ENCODE measurements around the gene C10orf90.

The C10orf90 gene

DNA sequence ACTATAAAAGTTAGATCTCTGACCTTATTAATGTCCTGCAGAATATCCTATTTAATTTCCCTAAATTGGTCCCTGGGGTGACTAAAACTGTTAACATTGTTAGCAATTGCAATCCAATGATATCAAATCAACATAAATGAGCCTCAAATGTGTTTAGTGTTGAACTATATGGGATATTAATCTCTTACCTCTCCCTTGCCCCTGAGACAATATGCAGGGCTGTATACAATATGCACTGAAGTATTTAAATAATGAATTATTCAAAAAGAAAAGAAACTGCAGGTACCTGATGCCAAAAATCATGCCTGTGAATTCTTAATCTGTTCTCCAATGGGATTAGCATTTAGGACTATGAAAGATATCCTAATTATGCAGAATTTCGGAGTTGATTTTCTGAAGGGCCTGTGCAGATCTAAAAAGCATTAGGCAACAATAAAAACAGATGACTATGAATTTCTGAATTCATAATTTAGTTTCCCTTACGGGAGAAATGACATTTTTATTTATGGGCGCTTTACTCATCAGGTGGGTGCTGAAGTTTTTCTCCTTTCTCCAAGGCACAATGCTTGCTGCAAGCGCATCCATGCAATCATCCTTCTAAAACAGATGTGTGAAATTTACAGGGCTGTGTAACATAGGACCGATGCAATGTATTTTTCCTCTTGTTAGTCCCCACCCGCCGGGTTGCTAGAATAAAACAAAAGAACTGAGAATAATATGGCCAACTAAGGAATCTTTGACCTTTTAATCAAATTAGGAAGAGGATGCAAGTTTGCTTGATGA lies 5.4 kb upstream of the C10orf90 start:
- no peaks in the 10 kb centered on the region for H3K36me3 ChIP-seq (ENCODE audit: control insufficient read depth, low read length)
- no peaks in the 10 kb centered on the region for H3K27me3 ChIP-seq (ENCODE audit: control insufficient read depth, low read length)
- H3K4me3 ChIP-seq (ENCODE audit: low read length), result no peak overlapping the region
- no peaks in the 10 kb centered on the region for H3K9me2 ChIP-seq (replicated peaks; ENCODE audit: control insufficient read depth, low read length)
- no peak overlapping the region for H3K4me2 ChIP-seq (ENCODE audit: low read length)
- H3K4me1 ChIP-seq (ENCODE audit: control insufficient read depth, low read length), result no peaks in the 10 kb centered on the region
- peaks cover 6% of the 10 kb centered on the region; the same call in 1 of the 2 replicates for H3K9me3 ChIP-seq (ENCODE audit: control insufficient read depth, insufficient read depth, low read length)
- no peaks in the 10 kb centered on the region for H3F3A ChIP-seq (ENCODE audit: control insufficient read depth, insufficient read depth)
- H3K79me2 ChIP-seq (ENCODE audit: control insufficient read depth, low read length), result no peaks in the 10 kb centered on the region
- H4K20me1 ChIP-seq (ENCODE audit: control insufficient read depth, insufficient read depth, low read depth, low read length), result no peaks in the 10 kb centered on the region
- TF ChIP-seq, protein P1, sequence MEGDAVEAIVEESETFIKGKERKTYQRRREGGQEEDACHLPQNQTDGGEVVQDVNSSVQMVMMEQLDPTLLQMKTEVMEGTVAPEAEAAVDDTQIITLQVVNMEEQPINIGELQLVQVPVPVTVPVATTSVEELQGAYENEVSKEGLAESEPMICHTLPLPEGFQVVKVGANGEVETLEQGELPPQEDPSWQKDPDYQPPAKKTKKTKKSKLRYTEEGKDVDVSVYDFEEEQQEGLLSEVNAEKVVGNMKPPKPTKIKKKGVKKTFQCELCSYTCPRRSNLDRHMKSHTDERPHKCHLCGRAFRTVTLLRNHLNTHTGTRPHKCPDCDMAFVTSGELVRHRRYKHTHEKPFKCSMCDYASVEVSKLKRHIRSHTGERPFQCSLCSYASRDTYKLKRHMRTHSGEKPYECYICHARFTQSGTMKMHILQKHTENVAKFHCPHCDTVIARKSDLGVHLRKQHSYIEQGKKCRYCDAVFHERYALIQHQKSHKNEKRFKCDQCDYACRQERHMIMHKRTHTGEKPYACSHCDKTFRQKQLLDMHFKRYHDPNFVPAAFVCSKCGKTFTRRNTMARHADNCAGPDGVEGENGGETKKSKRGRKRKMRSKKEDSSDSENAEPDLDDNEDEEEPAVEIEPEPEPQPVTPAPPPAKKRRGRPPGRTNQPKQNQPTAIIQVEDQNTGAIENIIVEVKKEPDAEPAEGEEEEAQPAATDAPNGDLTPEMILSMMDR (IDR thresholded peaks at IDR 0.05; ENCODE audit: low read depth, low read length, poor library complexity, severe bottlenecking), result no peak
- no peak for TF ChIP-seq EZH2phosphoT487 (IDR thresholded peaks at IDR 0.05; ENCODE audit: borderline replicate concordance, low read length)
- H3K27ac ChIP-seq (ENCODE audit: low read depth, low read length), result no peak overlapping the region

- Histone ChIP-seq H3K79me2 (ENCODE audit: control insufficient read depth, low read length) (no peaks in the 10 kb centered on the region), H4K20me1 (ENCODE audit: control insufficient read depth, insufficient read depth, low read depth, low read length) (no peaks in the 10 kb centered on the region), H3K36me3 (ENCODE audit: control insufficient read depth, low read length) (no peaks in the 10 kb centered on the region), H3K4me2 (ENCODE audit: low read length) (no peak overlapping the region), H3K9me3 (ENCODE audit: control insufficient read depth, insufficient read depth, low read length) (peaks cover 6% of the 10 kb centered on the region; the same call in 1 of the 2 replicates), H3F3A (ENCODE audit: control insufficient read depth, insufficient read depth) (no peaks in the 10 kb centered on the region), H3K27ac (ENCODE audit: low read depth, low read length) (no peak overlapping the region), H3K4me3 (ENCODE audit: low read length) (no peak overlapping the region), H3K4me1 (ENCODE audit: control insufficient read depth, low read length) (no peaks in the 10 kb centered on the region), H3K9me2 (replicated peaks; ENCODE audit: control insufficient read depth, low read length) (no peaks in the 10 kb centered on the region), H3K27me3 (ENCODE audit: control insufficient read depth, low read length) (no peaks in the 10 kb centered on the region)
- TF ChIP-seq EZH2phosphoT487 (IDR thresholded peaks at IDR 0.05; ENCODE audit: borderline replicate concordance, low read length), result no peak
- TF ChIP-seq, protein P1 (IDR thresholded peaks at IDR 0.05; ENCODE audit: low read depth, low read length, poor library complexity, severe bottlenecking), result no peak
Observed at GRCh38 chr10:126674741-126675515, 4.4 kb upstream of the C10orf90 start.

- no peaks in the 10 kb centered on the region for H3F3A ChIP-seq (ENCODE audit: control insufficient read depth, insufficient read depth)
- H3K27me3 ChIP-seq (ENCODE audit: control insufficient read depth, low read length), result no peaks in the 10 kb centered on the region
- H3K4me2 ChIP-seq (ENCODE audit: low read length), result no peak overlapping the region
- H3K27ac ChIP-seq (ENCODE audit: low read depth, low read length), result no peak overlapping the region
- H3K79me2 ChIP-seq (ENCODE audit: control insufficient read depth, low read length), result no peaks in the 10 kb centered on the region
- H3K4me3 ChIP-seq (ENCODE audit: low read length), result no peak overlapping the region
- H3K36me3 ChIP-seq (ENCODE audit: control insufficient read depth, low read length), result no peaks in the 10 kb centered on the region
- H3K4me1 ChIP-seq (ENCODE audit: control insufficient read depth, low read length), result no peaks in the 10 kb centered on the region
- peaks cover 6% of the 10 kb centered on the region; the same call in 1 of the 2 replicates for H3K9me3 ChIP-seq (ENCODE audit: control insufficient read depth, insufficient read depth, low read length)
- H3K9me2 ChIP-seq (replicated peaks; ENCODE audit: control insufficient read depth, low read length), result no peaks in the 10 kb centered on the region
- no peak for TF ChIP-seq EZH2phosphoT487 (IDR thresholded peaks at IDR 0.05; ENCODE audit: borderline replicate concordance, low read length)
- TF ChIP-seq, protein P1 (IDR thresholded peaks at IDR 0.05; ENCODE audit: low read depth, low read length, poor library complexity, severe bottlenecking), result no peak
- H4K20me1 ChIP-seq (ENCODE audit: control insufficient read depth, insufficient read depth, low read depth, low read length), result no peaks in the 10 kb centered on the region
Observed at GRCh38 chr10:126673565-126673964, 3.1 kb upstream of the C10orf90 start.

All from DOHH2 (cell line).